Activated CD4-positive, alpha-beta T cell treated with anti-CD3 and anti-CD28 coated beads, Interleukin-2, Interleukin-4, amounts not matched to agents 100 ng/mL and 50 ng/mL, durations not matched to agents 16 hours and 8 hours (primary cell): Measurements from ENCODE around the gene KCNK4.

ENCODE experiments used
- DNase-seq: peaks from one replicate; pipeline ENCODE4 v3.0.0-alpha.2; 2020; ENCODE audit warnings: low spot score

The KCNK4 gene

GRCh38 chr11:64253481-64253880, 37.6 kb upstream of the KCNK4 start:
- no peak for DNase-seq

DNA sequence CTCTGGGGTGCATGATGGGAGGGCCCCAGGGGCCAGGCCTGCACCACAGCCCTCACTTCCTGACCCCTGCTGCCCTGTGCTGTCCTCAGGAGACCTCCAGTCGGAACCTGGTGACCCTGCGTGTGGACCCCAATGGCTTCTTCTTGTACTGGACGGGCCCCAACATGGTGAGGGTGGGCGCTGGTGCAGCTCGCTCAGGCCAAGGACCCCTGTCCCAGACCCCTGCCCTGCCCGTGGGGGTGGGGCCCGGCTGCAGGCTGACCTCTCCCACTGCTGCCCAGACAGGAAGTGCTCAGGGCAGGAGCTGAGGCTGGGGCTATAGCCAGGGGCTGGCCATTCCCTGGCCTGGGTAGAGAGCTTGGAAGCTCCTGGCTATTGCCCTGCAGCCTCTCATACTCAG, 36.8 kb upstream of the KCNK4 start:
- no peak for DNase-seq

GRCh38 chr11:64255135-64256128, 35.7 kb upstream of the KCNK4 start:
- no peak for DNase-seq

- DNase-seq: no peak
These were observed 34.8 kb upstream of the KCNK4 start for GRCh38 chr11:64256300-64256699.

DNA sequence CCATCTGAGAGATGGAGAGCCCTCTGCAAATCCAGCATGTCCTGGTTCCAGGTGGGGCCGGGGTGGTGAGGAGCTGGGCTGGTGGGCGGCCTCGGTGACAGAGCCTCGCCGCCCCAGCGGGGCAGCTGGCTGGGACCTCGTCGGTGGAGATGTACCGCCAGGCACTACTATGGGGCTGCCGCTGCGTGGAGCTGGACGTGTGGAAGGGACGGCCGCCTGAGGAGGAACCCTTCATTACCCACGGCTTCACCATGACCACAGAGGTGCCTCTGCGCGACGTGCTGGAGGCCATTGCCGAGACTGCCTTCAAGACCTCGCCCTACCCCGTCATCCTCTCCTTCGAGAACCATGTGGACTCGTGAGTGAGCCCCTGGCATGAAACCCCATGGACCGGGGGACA, 32.7 kb upstream of the KCNK4 start:
- DNase-seq: no peak

GRCh38 chr11:64258946-64259532, 32.1 kb upstream of the KCNK4 start:
- DNase-seq: no peak

- no peak for DNase-seq
These were observed 31.5 kb upstream of the KCNK4 start for GRCh38 chr11:64259533-64260067.

- DNase-seq: no peak
These were observed 30.9 kb upstream of the KCNK4 start for GRCh38 chr11:64260147-64260708.

GRCh38 chr11:64261556-64262080, 29.5 kb upstream of the KCNK4 start:
- no peak for DNase-seq

DNA sequence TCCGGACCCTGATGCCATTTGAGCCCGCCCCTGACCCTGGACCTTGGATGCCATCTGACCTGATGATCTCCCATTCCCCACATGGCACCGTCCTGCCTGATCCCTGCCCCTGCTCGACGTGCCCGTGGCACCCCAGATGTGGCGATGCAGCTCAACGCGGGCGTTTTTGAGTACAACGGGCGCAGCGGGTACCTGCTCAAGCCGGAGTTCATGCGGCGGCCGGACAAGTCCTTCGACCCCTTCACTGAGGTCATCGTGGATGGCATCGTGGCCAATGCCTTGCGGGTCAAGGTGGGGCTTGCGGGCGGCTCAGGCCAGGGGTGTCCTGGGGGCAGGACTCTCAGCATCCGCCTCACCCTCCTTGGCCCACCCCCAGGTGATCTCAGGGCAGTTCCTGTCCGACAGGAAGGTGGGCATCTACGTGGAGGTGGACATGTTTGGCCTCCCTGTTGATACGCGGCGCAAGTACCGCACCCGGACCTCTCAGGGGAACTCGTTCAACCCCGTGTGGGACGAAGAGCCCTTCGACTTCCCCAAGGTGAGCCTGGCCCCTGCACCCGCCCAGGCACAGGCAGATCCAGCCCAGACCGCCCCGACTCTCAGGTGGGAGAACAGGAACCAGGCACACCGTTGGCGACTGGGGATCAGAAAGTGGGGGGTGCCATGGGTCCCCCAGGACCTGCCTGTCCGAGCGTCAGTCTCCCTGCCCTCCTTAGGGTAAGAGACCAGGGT, 28.7 kb upstream of the KCNK4 start:
- DNase-seq: no peak

GRCh38 chr11:64263021-64263946, 27.8 kb upstream of the KCNK4 start:
- DNase-seq: no peak

- no peak for DNase-seq
These were observed 27.2 kb upstream of the KCNK4 start for GRCh38 chr11:64263947-64264317.

- no peak for DNase-seq
These were observed 26.7 kb upstream of the KCNK4 start for GRCh38 chr11:64264371-64264852.

- DNase-seq: no peak
These were observed 25.6 kb upstream of the KCNK4 start for GRCh38 chr11:64265176-64266160.

DNA sequence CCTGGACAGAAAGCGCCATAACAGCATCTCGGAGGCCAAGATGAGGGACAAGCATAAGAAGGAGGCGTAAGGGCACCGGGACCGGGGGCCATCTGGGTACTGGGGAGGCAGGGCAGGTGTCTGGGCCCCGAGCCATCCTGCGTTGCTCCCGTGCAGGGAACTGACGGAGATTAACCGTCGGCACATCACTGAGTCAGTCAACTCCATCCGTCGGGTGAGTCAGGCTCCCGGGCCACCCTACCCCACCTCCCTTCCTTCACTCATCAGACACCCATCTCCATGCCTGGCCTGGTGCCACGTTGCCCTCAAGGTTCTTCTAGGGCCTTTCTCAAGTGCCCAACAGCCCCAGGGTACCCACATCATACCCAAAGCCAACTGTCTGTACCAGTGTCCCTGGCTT, 24.8 kb upstream of the KCNK4 start:
- DNase-seq: no peak

DNA sequence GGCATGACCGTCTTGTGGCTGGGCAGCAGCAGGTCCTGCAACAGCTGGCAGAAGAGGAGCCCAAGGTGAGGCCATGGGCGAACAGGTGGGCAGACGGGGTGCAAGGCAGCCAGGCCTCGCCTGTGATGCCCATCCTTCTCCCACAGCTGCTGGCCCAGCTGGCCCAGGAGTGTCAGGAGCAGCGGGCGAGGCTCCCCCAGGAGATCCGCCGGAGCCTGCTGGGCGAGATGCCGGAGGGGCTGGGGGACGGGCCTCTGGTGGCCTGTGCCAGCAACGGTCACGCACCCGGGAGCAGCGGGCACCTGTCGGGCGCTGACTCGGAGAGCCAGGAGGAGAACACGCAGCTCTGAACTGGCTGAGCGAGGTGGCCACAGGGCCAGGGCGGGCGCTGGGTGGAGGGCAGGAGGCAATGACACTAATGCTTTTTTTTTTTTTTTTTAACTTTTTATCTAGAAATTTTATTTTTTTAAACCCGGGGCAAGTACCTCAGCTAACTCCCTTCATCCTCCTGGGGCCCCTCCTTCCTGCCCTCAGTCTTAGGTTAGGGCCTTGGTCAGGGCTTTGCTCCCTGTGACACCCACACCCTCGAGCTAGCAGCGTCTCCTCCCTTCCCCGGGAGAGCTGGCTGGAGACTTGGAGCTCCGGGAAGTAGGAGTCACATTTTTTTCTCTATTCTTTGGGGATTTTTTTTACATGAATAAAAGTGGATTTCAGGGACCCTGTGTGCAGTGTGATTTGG, 23.7 kb upstream of the KCNK4 start:
- DNase-seq: no peak

DNA sequence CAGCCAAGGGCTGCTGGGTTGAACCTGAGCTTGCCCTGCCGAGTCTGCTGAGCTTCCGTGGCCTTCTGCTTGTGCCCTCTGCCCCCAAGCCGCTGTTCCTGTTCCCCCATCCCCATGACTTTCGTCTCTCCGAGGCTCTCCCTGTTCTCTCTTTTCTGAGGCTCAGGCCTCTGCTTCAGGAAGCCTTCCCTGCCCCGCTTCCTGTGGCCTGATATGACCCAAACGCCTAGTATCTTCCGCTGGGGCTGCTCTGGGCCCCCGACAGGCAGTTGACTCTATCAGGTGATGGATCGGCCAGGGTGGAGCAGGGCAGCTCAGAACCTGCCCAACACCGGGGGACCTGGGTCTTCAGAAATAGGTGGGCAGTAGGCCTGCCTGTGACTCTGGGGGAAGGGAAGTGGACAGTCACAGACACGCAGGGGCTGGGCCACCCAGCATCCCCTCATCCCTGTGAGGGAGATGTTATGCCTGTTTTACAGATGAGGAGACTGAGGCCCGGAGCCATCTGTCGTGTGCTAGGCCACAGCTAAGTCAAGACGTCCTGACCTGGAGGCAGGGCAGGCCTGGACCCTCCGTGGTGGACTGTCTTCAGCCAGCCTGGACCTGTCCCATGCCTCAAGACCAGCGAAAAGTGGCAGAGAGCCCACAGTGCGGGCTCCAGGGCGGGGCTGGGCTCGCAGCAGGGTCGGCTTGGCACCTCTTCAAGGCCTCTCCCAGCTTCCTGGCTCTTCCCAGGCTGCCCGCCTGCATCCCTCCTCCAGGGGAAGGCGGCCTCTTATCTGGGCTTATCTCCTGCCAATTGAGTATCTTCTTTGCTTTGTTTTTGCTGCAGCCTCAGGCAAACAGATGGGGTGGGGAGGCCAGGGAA, 22.8 kb upstream of the KCNK4 start:
- DNase-seq: no peak
